HEK293T (cell line): ENCODE measurements around the gene SYNE1.

Experiments used
- CTCF ChIA-PET: fragments of 350-600 bp; formaldehyde crosslinking; extraction: SDS; loops from one replicate; lab custom pipeline; 2021; ENCODE audit warnings: antibody characterized with exemption, inconsistent platforms; lab: Yijun Ruan, JAX
- POLR2A ChIA-PET: fragments of 350-600 bp; formaldehyde crosslinking; extraction: SDS; loops from one replicate; lab custom pipeline; 2020; ENCODE audit warnings: antibody characterized with exemption, inconsistent platforms; lab: Yijun Ruan, JAX
- DNase-seq: peaks from one replicate; pipeline ENCODE4 v3.0.0; 2012; ENCODE audit warnings: mixed read lengths; ENCODE audit errors: extremely low spot score
- ARNT ChIP-seq: fragments of 450-650 bp; IDR thresholded peaks from 2 replicates; pipeline ENCODE4 v1.6.1; 2017; ENCODE audit warnings: mild to moderate bottlenecking
- BHLHE40 ChIP-seq: fragments of 450-650 bp; IDR thresholded peaks from 2 replicates; pipeline ENCODE4 v1.6.1; 2016; ENCODE audit warnings: mild to moderate bottlenecking, moderate library complexity, borderline replicate concordance
- CTBP1 ChIP-seq: fragments of 450-650 bp; IDR thresholded peaks from 2 replicates; pipeline ENCODE4 v1.6.1; 2016; ENCODE audit warnings: borderline replicate concordance
- ELF4 ChIP-seq: fragments of 450-650 bp; IDR thresholded peaks from 2 replicates; pipeline ENCODE4 v1.6.1; 2017; ENCODE audit warnings: antibody characterized with exemption
- FOXA1 ChIP-seq: fragments of 450-650 bp; IDR thresholded peaks from 2 replicates; pipeline ENCODE4 v1.6.1; 2016; ENCODE audit warnings: mild to moderate bottlenecking
- FOXK2 ChIP-seq: fragments of 450-650 bp; IDR thresholded peaks from 2 replicates; pipeline ENCODE4 v1.6.1; 2016; ENCODE audit warnings: mild to moderate bottlenecking
- FOXM1 ChIP-seq: fragments of 450-650 bp; IDR thresholded peaks from 2 replicates; pipeline ENCODE4 v1.6.1; 2017; ENCODE audit warnings: mild to moderate bottlenecking, borderline replicate concordance
- HDGF ChIP-seq: fragments of 450-650 bp; IDR thresholded peaks from 2 replicates; pipeline ENCODE4 v1.6.1; 2017; ENCODE audit warnings: antibody characterized with exemption, borderline replicate concordance
- L3MBTL2 ChIP-seq: fragments of 450-650 bp; conservative IDR thresholded peaks from 2 replicates; pipeline ENCODE4 v1.6.1; 2016; ENCODE audit warnings: mild to moderate bottlenecking
- LEF1 ChIP-seq: fragments of 450-650 bp; IDR thresholded peaks from 2 replicates; pipeline ENCODE4 v1.6.1; 2017; ENCODE audit warnings: mild to moderate bottlenecking, borderline replicate concordance
- NFRKB ChIP-seq: fragments of 450-650 bp; IDR thresholded peaks from 2 replicates; pipeline ENCODE4 v1.6.1; 2016; ENCODE audit warnings: mild to moderate bottlenecking, moderate library complexity
- PKNOX1 ChIP-seq: fragments of 450-650 bp; IDR thresholded peaks from 2 replicates; pipeline ENCODE4 v1.6.1; 2016
- SP1 ChIP-seq: fragments of 450-650 bp; IDR thresholded peaks from 2 replicates; pipeline ENCODE4 v1.6.1; 2017
- SUZ12 ChIP-seq: fragments of 450-650 bp; IDR thresholded peaks from 2 replicates; pipeline ENCODE4 v1.6.1; 2016; ENCODE audit warnings: mild to moderate bottlenecking
- TARDBP ChIP-seq: fragments of 450-650 bp; IDR thresholded peaks from 2 replicates; pipeline ENCODE4 v1.6.1; 2016
- ZNF384 ChIP-seq: fragments of 450-650 bp; IDR thresholded peaks from 2 replicates; pipeline ENCODE4 v1.6.1; 2016

The SYNE1 gene

GRCh38 chr6:152404936-152405595 is 232.1 kb downstream of the SYNE1 start:
- TF ChIP-seq SP1 (no peak), BHLHE40 (no peak), FOXA1 (no peak), ZNF384 (no peak), TARDBP (no peak), HDGF (no peak), PKNOX1 (no peak), CTBP1 (no peak), LEF1 (no peak), SUZ12 (no peak)
- ChIA-PET CTCF (interaction anchor here (0.8 kb wide), 1 partner anchor 9 kb away, joined by 3 read pairs; no protein-coding TSS in a partner anchor), POLR2A (no interaction called here)
- DNase-seq: no peak

- ChIA-PET POLR2A (no interaction called here), CTCF (no interaction called here)
- TF ChIP-seq ELF4: no peak
- no peak for TF ChIP-seq SUZ12
- TF ChIP-seq SP1: no peak
- no peak for TF ChIP-seq FOXK2
- TF ChIP-seq ARNT: no peak
- no peak for TF ChIP-seq BHLHE40
- TF ChIP-seq ZNF384: no peak
- no peak for TF ChIP-seq FOXA1
- no peak for TF ChIP-seq PKNOX1
- no peak for TF ChIP-seq FOXM1
- TF ChIP-seq CTBP1: no peak
- TF ChIP-seq HDGF: no peak
- TF ChIP-seq TARDBP: no peak
- no peak for TF ChIP-seq LEF1
- TF ChIP-seq L3MBTL2: no peak
- TF ChIP-seq NFRKB: no peak
- DNase-seq: no peak
Observed at GRCh38 chr6:152404086-152404857, 232.9 kb downstream of the SYNE1 start.

- ChIA-PET CTCF (no interaction called here), POLR2A (no interaction called here)
- no peak for TF ChIP-seq FOXA1
- TF ChIP-seq ARNT: no peak
- TF ChIP-seq HDGF: no peak
- no peak for TF ChIP-seq ZNF384
- TF ChIP-seq PKNOX1: no peak
- TF ChIP-seq SP1: no peak
- TF ChIP-seq L3MBTL2: no peak
- no peak for TF ChIP-seq CTBP1
- no peak for TF ChIP-seq FOXK2
- TF ChIP-seq TARDBP: no peak
- TF ChIP-seq NFRKB: no peak
- no peak for TF ChIP-seq FOXM1
- no peak for TF ChIP-seq SUZ12
- TF ChIP-seq BHLHE40: no peak
- DNase-seq: no peak
Observed at GRCh38 chr6:152402791-152403190, 234.4 kb downstream of the SYNE1 start.

GRCh38 chr6:152401978-152402377 is 235.2 kb downstream of the SYNE1 start:
- ChIA-PET POLR2A (no interaction called here), CTCF (no interaction called here)
- TF ChIP-seq FOXK2 (no peak), BHLHE40 (no peak), ELF4 (no peak), L3MBTL2 (no peak), NFRKB (no peak), SP1 (no peak), PKNOX1 (no peak), FOXM1 (no peak), SUZ12 (no peak), HDGF (no peak), ARNT (no peak), TARDBP (no peak), CTBP1 (no peak), LEF1 (no peak), FOXA1 (no peak)
- no peak for DNase-seq

- POLR2A ChIA-PET: no interaction called here
- DNase-seq: no peak
- TF ChIP-seq FOXM1: no peak
- no peak for TF ChIP-seq LEF1
- no peak for TF ChIP-seq SUZ12
- no peak for TF ChIP-seq CTBP1
- no peak for TF ChIP-seq NFRKB
- no peak for TF ChIP-seq FOXK2
- no peak for TF ChIP-seq ARNT
- no peak for TF ChIP-seq TARDBP
- TF ChIP-seq ELF4: no peak
- TF ChIP-seq L3MBTL2: no peak
- no peak for TF ChIP-seq PKNOX1
- no peak for TF ChIP-seq BHLHE40
- TF ChIP-seq HDGF: no peak
- no peak for TF ChIP-seq FOXA1
- TF ChIP-seq SP1: no peak
- TF ChIP-seq ZNF384: no peak
- CTCF ChIA-PET: no interaction called here
Observed at GRCh38 chr6:152399399-152399798, 237.8 kb downstream of the SYNE1 start.
